Stimulated activated naive CD8-positive, alpha-beta T cell treated with anti-CD3 and anti-CD28 coated beads, Interleukin-15, amount 100 ng/mL, for 72 hours (primary cell): ENCODE data around the gene MISP.

Experiments
- ATAC-seq: fragments of 150-1000 bp; cut with Tn5 transposase; 2 replicates; pipeline ENCODE4 v1.10.0; 2021; ENCODE audit warnings: mild to moderate bottlenecking, moderate library complexity
- DNase-seq, 2 donors: peaks; one replicate each; pipeline ENCODE4 v3.0.0; 2021 to 2022
- H3K27ac Mint-ChIP-seq, 2 donors: one replicate each; pipeline ENCODE4 v1.8.0; 2022; ENCODE audit warnings: mild to moderate bottlenecking in 2 of 2, mixed read lengths in 2 of 2, moderate library complexity in 2 of 2
- H3K27me3 Mint-ChIP-seq: one replicate; pipeline ENCODE4 v1.8.0; 2022; ENCODE audit warnings: mixed read lengths
- H3K4me1 Mint-ChIP-seq: one replicate; pipeline ENCODE4 v1.8.0; 2022; ENCODE audit warnings: mild to moderate bottlenecking, mixed read lengths
- H3K4me3 Mint-ChIP-seq, 2 donors: one replicate each; pipeline ENCODE4 v1.8.0; 2022; ENCODE audit warnings: mild to moderate bottlenecking in 2 of 2, mixed read lengths in 2 of 2, moderate library complexity in 1 of 2
- H3K9me3 Mint-ChIP-seq, 2 donors: one replicate each; pipeline ENCODE4 v1.8.0; 2022; ENCODE audit warnings: mixed read lengths in 2 of 2

The MISP gene

GRCh38 chr19:791567-792305 is 40.8 kb downstream of the MISP start:
- Mint-ChIP-seq H3K4me3 (no peak overlapping the region), H3K27me3 (peaks cover 15% of the 10 kb centered on the region), H3K9me3 (no peaks in the 10 kb centered on the region), H3K27ac (no peak overlapping the region), H3K4me1 (peaks cover 3% of the 10 kb centered on the region)
- DNase-seq (no peak), ATAC-seq (peak; percentile 29)

- Mint-ChIP-seq H3K9me3 (no peaks in the 10 kb centered on the region), H3K27me3 (peaks cover 15% of the 10 kb centered on the region), H3K4me1 (peaks cover 5% of the 10 kb centered on the region), H3K4me3 (no peak overlapping the region), H3K27ac (peak overlapping the region in 1 of 2 donors; percentile 54)
- ATAC-seq: no peak
- no peak for DNase-seq
Observed at GRCh38 chr19:792306-792885, 41.5 kb downstream of the MISP start.

GRCh38 chr19:793806-794205 is 42.9 kb downstream of the MISP start:
- peaks cover 5% of the 10 kb centered on the region for H3K4me1 Mint-ChIP-seq
- peaks cover 13% of the 10 kb centered on the region for H3K27me3 Mint-ChIP-seq
- H3K9me3 Mint-ChIP-seq: no peaks in the 10 kb centered on the region
- no peak overlapping the region for H3K27ac Mint-ChIP-seq
- no peak overlapping the region for H3K4me3 Mint-ChIP-seq
- DNase-seq (no peak), ATAC-seq (no peak)

GRCh38 chr19:795073-795611 is 44.2 kb downstream of the MISP start:
- Mint-ChIP-seq H3K27me3 (no peaks in the 10 kb centered on the region), H3K4me3 (peak overlapping the region; percentile 9 to 67), H3K4me1 (peaks cover 19% of the 10 kb centered on the region), H3K9me3 (no peaks in the 10 kb centered on the region), H3K27ac (no peak overlapping the region)
- no peak for ATAC-seq
- no peak for DNase-seq

GRCh38 chr19:795691-796581 is 45.0 kb downstream of the MISP start:
- Mint-ChIP-seq H3K9me3 (no peaks in the 10 kb centered on the region), H3K27ac (no peak overlapping the region), H3K4me3 (peak overlapping the region; percentile 9 to 97), H3K4me1 (peaks cover 27% of the 10 kb centered on the region), H3K27me3 (no peaks in the 10 kb centered on the region)
- no peak for DNase-seq
- no peak for ATAC-seq

- ATAC-seq (peak; percentile 84), DNase-seq (peak; percentile 99 to 100)
- H3K4me1 Mint-ChIP-seq: peaks cover 37% of the 10 kb centered on the region
- H3K9me3 Mint-ChIP-seq: no peaks in the 10 kb centered on the region
- H3K27ac Mint-ChIP-seq: peak within 1 kb of the TSS; percentile 96 to 99
- no peaks in the 10 kb centered on the region for H3K27me3 Mint-ChIP-seq
- peak within 1 kb of the TSS; percentile 94 to 97 for H3K4me3 Mint-ChIP-seq
Observed at GRCh38 chr19:796692-797527, 46.0 kb downstream of the MISP start, which contains the start of gene PTBP1. Gene PTBP1, plus strand, starts transcription at chr19:797452. Its CDS starts 46 bp downstream, at chr19:797498.

GRCh38 chr19:797528-798414 is 46.9 kb downstream of the MISP start:
- H3K9me3 Mint-ChIP-seq: no peaks in the 10 kb centered on the region
- peak overlapping the region; percentile 94 to 97 for H3K4me3 Mint-ChIP-seq
- H3K27ac Mint-ChIP-seq: peak overlapping the region; percentile 95 to 99
- H3K4me1 Mint-ChIP-seq: peaks cover 45% of the 10 kb centered on the region
- ATAC-seq (peak; percentile 58), DNase-seq (peak; percentile 91 to 93)
- H3K27me3 Mint-ChIP-seq: no peaks in the 10 kb centered on the region

GRCh38 chr19:798415-799075 is 47.6 kb downstream of the MISP start:
- Mint-ChIP-seq H3K27ac (peak overlapping the region; percentile 95 to 99), H3K9me3 (no peaks in the 10 kb centered on the region), H3K4me1 (peaks cover 53% of the 10 kb centered on the region), H3K27me3 (no peaks in the 10 kb centered on the region), H3K4me3 (peak overlapping the region; percentile 84 to 91)
- peak in 1 of 2 donors; percentile 41 for DNase-seq
- no peak for ATAC-seq

- H3K4me1 Mint-ChIP-seq: peaks cover 57% of the 10 kb centered on the region
- no peak for DNase-seq
- no peaks in the 10 kb centered on the region for H3K9me3 Mint-ChIP-seq
Observed at GRCh38 chr19:799076-799881, 48.4 kb downstream of the MISP start.

GRCh38 chr19:800360-801029 is 49.6 kb downstream of the MISP start:
- H3K4me3 Mint-ChIP-seq: peak overlapping the region; percentile 84 to 91
- ATAC-seq (no peak), DNase-seq (no peak)
- no peaks in the 10 kb centered on the region for H3K27me3 Mint-ChIP-seq
- no peaks in the 10 kb centered on the region for H3K9me3 Mint-ChIP-seq
- peaks cover 63% of the 10 kb centered on the region for H3K4me1 Mint-ChIP-seq
- peak overlapping the region; percentile 89 to 99 for H3K27ac Mint-ChIP-seq

More at GRCh38 chr19:799076-799881, 48.4 kb downstream of the MISP start:
- peak overlapping the region; percentile 95 to 99 for H3K27ac Mint-ChIP-seq
- H3K27me3 Mint-ChIP-seq: no peaks in the 10 kb centered on the region
- peak overlapping the region; percentile 84 to 91 for H3K4me3 Mint-ChIP-seq
- no peak for ATAC-seq

GRCh38 chr19:801030-801860 is 50.3 kb downstream of the MISP start:
- no peak for ATAC-seq
- Mint-ChIP-seq H3K27me3 (no peaks in the 10 kb centered on the region), H3K4me3 (peak overlapping the region; percentile 84 to 91)

More at GRCh38 chr19:801030-801860, 50.3 kb downstream of the MISP start:
- Mint-ChIP-seq H3K4me1 (peaks cover 63% of the 10 kb centered on the region), H3K27ac (peak overlapping the region; percentile 46 to 99), H3K9me3 (no peaks in the 10 kb centered on the region)
- DNase-seq: peak in 1 of 2 donors; percentile 42
